ENCODE measurements around the gene TTLL11. TPM values are rescaled to one million over a fixed set of nuclear protein-coding genes. Genes with fewer than 3 reads are reported as not detected.

Gene TTLL11
- total RNA-seq, 1 experiment from 2014 or later, result 1.5 TPM

- H3K27ac Mint-ChIP-seq, result no peak overlapping the region
- Histone ChIP-seq H4K5ac (ENCODE audit: insufficient read length, low read depth, low read length) (no peak overlapping the region), H3K4me1 (ENCODE audit: insufficient read depth, low read length) (no peaks in the 10 kb centered on the region; the same call in 1 of the 2 replicates), H3K27ac (ENCODE audit: insufficient read length, low read depth, low read length) (no peak overlapping the region), H3K9me3 (ENCODE audit: control insufficient read depth, low read depth, low read length) (no peaks in the 10 kb centered on the region), H2BK5ac (ENCODE audit: insufficient read length, low read length) (no peak overlapping the region), H4K20me1 (ENCODE audit: control insufficient read depth, insufficient read depth, insufficient read length) (no peaks in the 10 kb centered on the region), H2BK12ac (ENCODE audit: insufficient read length, low read depth, low read length) (no peak overlapping the region), H3K23ac (ENCODE audit: insufficient read length, low read depth, low read length) (no peak overlapping the region), H2BK15ac (ENCODE audit: low read depth, low read length) (no peak overlapping the region), H3K4ac (ENCODE audit: low read depth, low read length) (no peak overlapping the region), H2AK5ac (ENCODE audit: insufficient read length, low read length) (no peak overlapping the region), H3K79me2 (ENCODE audit: insufficient read depth, low read length) (no peaks in the 10 kb centered on the region), H3K23me2 (ENCODE audit: insufficient read length, low read depth, low read length, poor library complexity, severe bottlenecking) (no peaks in the 10 kb centered on the region), H3K56ac (ENCODE audit: insufficient read length, low read depth, low read length) (no peak overlapping the region), H3K4me2 (ENCODE audit: insufficient read depth, insufficient read length, low read length) (no peak overlapping the region), H3K14ac (ENCODE audit: insufficient read depth, low read length) (no peak overlapping the region), H3K9ac (ENCODE audit: extremely low read depth, insufficient read length, low read length) (no peak overlapping the region), H3K18ac (ENCODE audit: insufficient read length, low read depth, low read length) (no peak overlapping the region), H2BK20ac (ENCODE audit: low read depth, low read length, poor library complexity, severe bottlenecking) (no peak overlapping the region), H3K27me3 (ENCODE audit: insufficient read depth, low read length) (no peaks in the 10 kb centered on the region), H2AFZ (ENCODE audit: low read length) (no peak overlapping the region), H4K8ac (replicated peaks; ENCODE audit: insufficient read length, low read depth, low read length) (no peak overlapping the region), H2BK120ac (ENCODE audit: low read depth, low read length, poor library complexity, severe bottlenecking) (no peak overlapping the region), H3K79me1 (ENCODE audit: insufficient read depth, low read depth, low read length, poor library complexity, severe bottlenecking) (no peaks in the 10 kb centered on the region), H4K91ac (ENCODE audit: insufficient read length, low read depth, low read length) (no peak overlapping the region), H3T11ph (ENCODE audit: low read length) (no peak overlapping the region)
- peaks cover 16 to 20% of the 10 kb centered on the region in 2 experiments for H3K4me1 Mint-ChIP-seq
- no CpG with 5 or more reads among the region's 4 CpGs for WGBS (ENCODE audit: extremely low coverage, insufficient read length, low lambda C conversion rate)
- peaks cover 10% of the 10 kb centered on the region for H3K27me3 Mint-ChIP-seq (ENCODE audit: low read depth)
- no peak for DNase-seq
- H3K36me3 Mint-ChIP-seq (ENCODE audit: insufficient read depth in 1 of 3, low read depth in 3 of 3), result no peaks in the 10 kb centered on the region
- no peak for TF ChIP-seq CTCF (conservative IDR thresholded peaks at IDR 0.05)
- no peaks in the 10 kb centered on the region for H3K9me3 Mint-ChIP-seq
- H3K4me3 Mint-ChIP-seq, result no peak overlapping the region
These were observed 145.3 kb downstream of the TTLL11 start for GRCh38 chr9:121947775-121948174.

Data from H9 (cell line).